Measurements from ENCODE around the gene SART3.

The SART3 gene

GRCh38 chr12:108571609-108572165, 10.7 kb upstream of the SART3 start:
- H3K27ac ChIP-seq = no peak overlapping the region
- no peak overlapping the region for H2AFZ ChIP-seq
- TF ChIP-seq CTCF (IDR thresholded peaks at IDR 0.05) = no peak

GRCh38 chr12:108570743-108571608, 10.0 kb upstream of the SART3 start:
- no peak overlapping the region for H3K4me2 ChIP-seq (ENCODE audit: low read length)
- peak; percentile 16 for TF ChIP-seq CTCF (IDR thresholded peaks at IDR 0.05)
- H3K4me3 ChIP-seq (ENCODE audit: low read depth, low read length) = no peak overlapping the region
- H3K27me3 ChIP-seq (ENCODE audit: control insufficient read depth, insufficient read depth, low read length) = no peaks in the 10 kb centered on the region
- H3K9me3 ChIP-seq (ENCODE audit: control insufficient read depth, low read length) = no peaks in the 10 kb centered on the region
- H3K27ac ChIP-seq = no peak overlapping the region
- H3K4me1 ChIP-seq = no peaks in the 10 kb centered on the region
- H2AFZ ChIP-seq = no peak overlapping the region
- no peak overlapping the region for H3K9ac ChIP-seq
- H3K79me2 ChIP-seq = no peaks in the 10 kb centered on the region
- no peaks in the 10 kb centered on the region for H3K36me3 ChIP-seq (ENCODE audit: control insufficient read depth, insufficient read depth, low read length)

More at GRCh38 chr12:108571609-108572165, 10.7 kb upstream of the SART3 start:
- Histone ChIP-seq H3K27me3 (ENCODE audit: control insufficient read depth, insufficient read depth, low read length) (no peaks in the 10 kb centered on the region), H3K4me1 (no peaks in the 10 kb centered on the region), H3K4me2 (ENCODE audit: low read length) (no peak overlapping the region), H3K36me3 (ENCODE audit: control insufficient read depth, insufficient read depth, low read length) (no peaks in the 10 kb centered on the region), H3K9ac (no peak overlapping the region), H3K9me3 (ENCODE audit: control insufficient read depth, low read length) (no peaks in the 10 kb centered on the region), H3K4me3 (ENCODE audit: low read depth, low read length) (no peak overlapping the region), H3K79me2 (no peaks in the 10 kb centered on the region)

- no peak overlapping the region for H3K27ac ChIP-seq
- TF ChIP-seq CTCF (IDR thresholded peaks at IDR 0.05) = no peak
- no peak overlapping the region for H3K9ac ChIP-seq
- H3K36me3 ChIP-seq (ENCODE audit: control insufficient read depth, insufficient read depth, low read length) = no peaks in the 10 kb centered on the region
- no peak overlapping the region for H3K4me3 ChIP-seq (ENCODE audit: low read depth, low read length)
- H3K4me2 ChIP-seq (ENCODE audit: low read length) = no peak overlapping the region
- no peaks in the 10 kb centered on the region for H3K79me2 ChIP-seq
- H2AFZ ChIP-seq = no peak overlapping the region
- peaks cover 3% of the 10 kb centered on the region for H3K4me1 ChIP-seq
- H3K27me3 ChIP-seq (ENCODE audit: control insufficient read depth, insufficient read depth, low read length) = no peaks in the 10 kb centered on the region
- no peaks in the 10 kb centered on the region for H3K9me3 ChIP-seq (ENCODE audit: control insufficient read depth, low read length)
Measured at GRCh38 chr12:108568338-108569154, 7.6 kb upstream of the SART3 start.

- no peak overlapping the region for H3K9ac ChIP-seq
- no peaks in the 10 kb centered on the region for H3K36me3 ChIP-seq (ENCODE audit: control insufficient read depth, insufficient read depth, low read length)
Measured at GRCh38 chr12:108567406-108568337, 6.7 kb upstream of the SART3 start.

More at GRCh38 chr12:108567406-108568337, 6.7 kb upstream of the SART3 start:
- Histone ChIP-seq H3K9me3 (ENCODE audit: control insufficient read depth, low read length) (no peaks in the 10 kb centered on the region), H3K79me2 (no peaks in the 10 kb centered on the region), H3K4me2 (ENCODE audit: low read length) (no peak overlapping the region), H3K4me3 (ENCODE audit: low read depth, low read length) (no peak overlapping the region), H3K27me3 (ENCODE audit: control insufficient read depth, insufficient read depth, low read length) (no peaks in the 10 kb centered on the region), H3K27ac (no peak overlapping the region), H3K4me1 (peaks cover 3% of the 10 kb centered on the region), H2AFZ (no peak overlapping the region)
- no peak for TF ChIP-seq CTCF (IDR thresholded peaks at IDR 0.05)

Measured in parathyroid adenoma (tissue), 2 donors.